ENCODE data around the gene ALDH1A2.

DNA sequence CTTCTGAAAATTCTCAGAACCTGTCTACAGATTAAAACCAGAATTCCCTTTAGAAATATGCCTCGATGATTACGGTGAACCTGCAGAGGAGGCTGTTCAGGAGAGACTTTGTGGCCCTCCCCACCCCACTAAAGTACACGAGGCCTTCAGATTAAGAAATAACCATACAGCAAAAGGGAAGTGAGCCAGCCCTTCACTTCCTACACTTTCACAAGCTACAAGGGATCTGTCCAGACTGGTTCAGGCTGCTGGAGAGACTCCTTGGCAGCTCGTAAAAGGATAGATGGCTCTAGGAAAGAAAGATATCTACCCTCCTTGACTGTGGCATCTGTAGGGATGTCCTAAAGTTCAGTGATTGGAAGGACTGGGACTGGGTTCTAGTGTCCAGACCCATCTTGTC is 102.6 kb downstream of the ALDH1A2 start:
- TF ChIP-seq, protein P1, sequence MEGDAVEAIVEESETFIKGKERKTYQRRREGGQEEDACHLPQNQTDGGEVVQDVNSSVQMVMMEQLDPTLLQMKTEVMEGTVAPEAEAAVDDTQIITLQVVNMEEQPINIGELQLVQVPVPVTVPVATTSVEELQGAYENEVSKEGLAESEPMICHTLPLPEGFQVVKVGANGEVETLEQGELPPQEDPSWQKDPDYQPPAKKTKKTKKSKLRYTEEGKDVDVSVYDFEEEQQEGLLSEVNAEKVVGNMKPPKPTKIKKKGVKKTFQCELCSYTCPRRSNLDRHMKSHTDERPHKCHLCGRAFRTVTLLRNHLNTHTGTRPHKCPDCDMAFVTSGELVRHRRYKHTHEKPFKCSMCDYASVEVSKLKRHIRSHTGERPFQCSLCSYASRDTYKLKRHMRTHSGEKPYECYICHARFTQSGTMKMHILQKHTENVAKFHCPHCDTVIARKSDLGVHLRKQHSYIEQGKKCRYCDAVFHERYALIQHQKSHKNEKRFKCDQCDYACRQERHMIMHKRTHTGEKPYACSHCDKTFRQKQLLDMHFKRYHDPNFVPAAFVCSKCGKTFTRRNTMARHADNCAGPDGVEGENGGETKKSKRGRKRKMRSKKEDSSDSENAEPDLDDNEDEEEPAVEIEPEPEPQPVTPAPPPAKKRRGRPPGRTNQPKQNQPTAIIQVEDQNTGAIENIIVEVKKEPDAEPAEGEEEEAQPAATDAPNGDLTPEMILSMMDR (IDR thresholded peaks at IDR 0.05), result no peak
- no peak for TF ChIP-seq POLR2A (IDR thresholded peaks at IDR 0.05)
